HEK293 (cell line): Measurements from ENCODE around the gene MCEE.

Source experiments
- FEZF1 ChIP-seq: fragments of 450-650 bp; formaldehyde crosslinking; IDR thresholded peaks from 2 replicates; pipeline ENCODE4 v1.5.1; 2016; ENCODE audit warnings: missing biosample characterization, missing genetic modification characterization
- GLIS1 ChIP-seq: fragments of 450-650 bp; formaldehyde crosslinking; IDR thresholded peaks from 2 replicates; pipeline ENCODE4 v1.5.1; 2016; ENCODE audit warnings: missing biosample characterization, missing genetic modification characterization
- GLIS2 ChIP-seq: fragments of 450-650 bp; formaldehyde crosslinking; IDR thresholded peaks from 2 replicates; pipeline ENCODE4 v1.5.1; 2016; ENCODE audit warnings: missing biosample characterization, missing genetic modification characterization
- HOXC10 ChIP-seq: sonication (generic); formaldehyde crosslinking; IDR thresholded peaks from 2 replicates; pipeline ENCODE4 v1.8.1; 2023; ENCODE audit warnings: mild to moderate bottlenecking, missing genetic modification reagents
- PATZ1 ChIP-seq: fragments of 450-650 bp; formaldehyde crosslinking; IDR thresholded peaks from 2 replicates; pipeline ENCODE4 v1.5.1; 2016; ENCODE audit warnings: missing biosample characterization, missing genetic modification characterization
- PBX3 ChIP-seq: sonication (generic); formaldehyde crosslinking; IDR thresholded peaks from 2 replicates; pipeline ENCODE4 v1.8.1; 2022; ENCODE audit warnings: mild to moderate bottlenecking, moderate library complexity, missing genetic modification reagents
- PRDM6 ChIP-seq: fragments of 450-650 bp; formaldehyde crosslinking; IDR thresholded peaks from 2 replicates; pipeline ENCODE4 v1.5.1; 2017; ENCODE audit warnings: missing biosample characterization, missing genetic modification characterization
- TCF7L2 ChIP-seq: IDR thresholded peaks from 2 replicates; pipeline ENCODE4 v1.6.1; 2011; ENCODE audit warnings: low read depth, mild to moderate bottlenecking, inconsistent platforms, low read length, moderate library complexity, borderline replicate concordance
- YY1 ChIP-seq: fragments of 450-650 bp; formaldehyde crosslinking; IDR thresholded peaks from 2 replicates; pipeline ENCODE4 v1.5.1; 2018; ENCODE audit warnings: missing biosample characterization, missing genetic modification characterization
- ZBTB1 ChIP-seq: fragments of 450-650 bp; formaldehyde crosslinking; IDR thresholded peaks from 2 replicates; pipeline ENCODE4 v1.5.1; 2016; ENCODE audit warnings: missing biosample characterization, missing genetic modification characterization
- ZBTB21 ChIP-seq: fragments of 450-650 bp; formaldehyde crosslinking; IDR thresholded peaks from 2 replicates; pipeline ENCODE4 v1.5.1; 2017; ENCODE audit warnings: missing biosample characterization, missing genetic modification characterization
- ZFHX2 ChIP-seq: fragments of 450-650 bp; formaldehyde crosslinking; conservative IDR thresholded peaks from 2 replicates; pipeline ENCODE4 v1.5.1; 2016; ENCODE audit warnings: missing biosample characterization, missing genetic modification characterization
- ZFP69B ChIP-seq: fragments of 450-650 bp; formaldehyde crosslinking; IDR thresholded peaks from 2 replicates; pipeline ENCODE4 v1.5.1; 2016; ENCODE audit warnings: missing biosample characterization, missing genetic modification characterization
- ZNF112 ChIP-seq: fragments of 450-650 bp; formaldehyde crosslinking; IDR thresholded peaks from 2 replicates; pipeline ENCODE4 v1.5.0; 2017; ENCODE audit warnings: missing biosample characterization, missing genetic modification characterization
- ZNF133 ChIP-seq: fragments of 450-650 bp; formaldehyde crosslinking; IDR thresholded peaks from 2 replicates; pipeline ENCODE4 v1.5.1; 2016; ENCODE audit warnings: missing biosample characterization, missing genetic modification characterization
- ZNF174 ChIP-seq: fragments of 450-650 bp; formaldehyde crosslinking; IDR thresholded peaks from 2 replicates; pipeline ENCODE4 v1.5.0; 2017; ENCODE audit warnings: missing biosample characterization, mild to moderate bottlenecking, missing genetic modification characterization
- ZNF184 ChIP-seq: fragments of 450-650 bp; IDR thresholded peaks from 2 replicates; pipeline ENCODE4 v1.5.1; 2018; ENCODE audit warnings: missing biosample characterization, mild to moderate bottlenecking, missing genetic modification characterization
- ZNF248 ChIP-seq: fragments of 450-650 bp; formaldehyde crosslinking; IDR thresholded peaks from 2 replicates; pipeline ENCODE4 v1.5.1; 2017; ENCODE audit warnings: missing biosample characterization, missing genetic modification characterization
- ZNF26 ChIP-seq: fragments of 450-650 bp; formaldehyde crosslinking; IDR thresholded peaks from 2 replicates; pipeline ENCODE4 v1.5.1; 2016; ENCODE audit warnings: missing biosample characterization, missing genetic modification characterization
- ZNF37A ChIP-seq: fragments of 450-650 bp; IDR thresholded peaks from 2 replicates; pipeline ENCODE4 v1.5.1; 2018; ENCODE audit warnings: missing biosample characterization, missing genetic modification characterization
- ZNF433 ChIP-seq: fragments of 450-650 bp; formaldehyde crosslinking; IDR thresholded peaks from 2 replicates; pipeline ENCODE4 v1.5.1; 2016; ENCODE audit warnings: missing biosample characterization, missing genetic modification characterization, low read depth
- ZNF473 ChIP-seq: fragments of 450-650 bp; formaldehyde crosslinking; IDR thresholded peaks from 2 replicates; pipeline ENCODE4 v1.5.1; 2017; ENCODE audit warnings: missing biosample characterization, missing genetic modification characterization
- ZNF513 ChIP-seq: fragments of 450-650 bp; IDR thresholded peaks from 2 replicates; pipeline ENCODE4 v1.5.1; 2018; ENCODE audit warnings: missing biosample characterization, missing genetic modification characterization
- ZNF530 ChIP-seq: fragments of 450-650 bp; formaldehyde crosslinking; IDR thresholded peaks from 2 replicates; pipeline ENCODE4 v1.5.1; 2016; ENCODE audit warnings: low read depth, missing biosample characterization, missing genetic modification characterization
- ZNF555 ChIP-seq: fragments of 450-650 bp; formaldehyde crosslinking; conservative IDR thresholded peaks from 2 replicates; pipeline ENCODE4 v1.5.1; 2017; ENCODE audit warnings: missing biosample characterization, mild to moderate bottlenecking, missing genetic modification characterization, inconsistent platforms
- ZNF561 ChIP-seq: fragments of 450-650 bp; IDR thresholded peaks from 2 replicates; pipeline ENCODE4 v1.5.1; 2018; ENCODE audit warnings: missing biosample characterization, missing genetic modification characterization, borderline replicate concordance
- ZNF785 ChIP-seq: fragments of 450-650 bp; formaldehyde crosslinking; IDR thresholded peaks from 2 replicates; pipeline ENCODE4 v1.5.1; 2016; ENCODE audit warnings: missing biosample characterization, missing genetic modification characterization
- ZSCAN30 ChIP-seq: fragments of 450-650 bp; IDR thresholded peaks from 2 replicates; pipeline ENCODE4 v1.5.1; 2018; ENCODE audit warnings: missing biosample characterization, mild to moderate bottlenecking, missing genetic modification characterization, moderate library complexity
- ZSCAN4 ChIP-seq: fragments of 450-650 bp; formaldehyde crosslinking; IDR thresholded peaks from 2 replicates; pipeline ENCODE4 v1.5.1; 2017; ENCODE audit warnings: missing biosample characterization, missing genetic modification characterization
- ZSCAN5A ChIP-seq: fragments of 450-650 bp; formaldehyde crosslinking; IDR thresholded peaks from 2 replicates; pipeline ENCODE4 v1.5.1; 2016; ENCODE audit warnings: missing biosample characterization, missing genetic modification characterization

The MCEE gene

GRCh38 chr2:71068218-71069035 lies 61.6 kb downstream of the MCEE start, which contains the start of gene NAGK (continued):
- TF ChIP-seq GLIS1 (peak; percentile 98), HOXC10 (CRISPR knock-in tag) (no peak), ZSCAN5A (no peak), ZNF37A (no peak), ZNF555 (no peak), TCF7L2 (no peak), GLIS2 (tag by site-specific recombination) (peak; percentile 98), ZNF561 (tag by site-specific recombination) (peak; percentile 88), ZSCAN4 (tag by site-specific recombination) (peak; percentile 54), ZNF513 (tag by site-specific recombination) (no peak), ZFHX2 (tag by site-specific recombination) (peak; percentile 61), ZNF112 (tag by site-specific recombination) (no peak), ZFP69B (tag by site-specific recombination) (peak; percentile 87), ZNF248 (no peak), PBX3 (CRISPR knock-in tag) (0 out of 2 replicates have a peak, but pooled peaks have one; percentile 70), ZSCAN30 (tag by site-specific recombination) (peak; percentile 8; the same call in 1 of the 2 replicates), ZNF530 (tag by site-specific recombination) (no peak), ZNF184 (tag by site-specific recombination) (no peak), PATZ1 (tag by site-specific recombination) (peak; percentile 96), ZNF26 (tag by site-specific recombination) (no peak), ZNF174 (tag by site-specific recombination) (no peak), ZBTB21 (tag by site-specific recombination) (no peak; the same call in 1 of the 2 replicates), ZNF785 (tag by site-specific recombination) (no peak), ZNF473 (tag by site-specific recombination) (no peak), ZNF433 (tag by site-specific recombination) (no peak), ZBTB1 (tag by site-specific recombination) (no peak), FEZF1 (tag by site-specific recombination) (no peak), ZNF133 (tag by site-specific recombination) (no peak), PRDM6 (tag by site-specific recombination) (no peak), YY1 (peak; percentile 87; the same call in 1 of the 2 replicates)
